PFSK-1 (cell line): ENCODE results near the gene PPP1CC.

Source experiments
- FOXP2 ChIP-seq: optimal IDR thresholded peaks from 2 replicates; pipeline ENCODE3; 2011; ENCODE audit warnings: borderline replicate concordance, control low read depth, inconsistent platforms; ENCODE audit not compliant: insufficient read depth; ENCODE audit errors: extremely low read length, extremely low read depth
- POLR2AphosphoS5 ChIP-seq: IDR thresholded peaks from 2 replicates; pipeline ENCODE4 v1.6.1; 2012; ENCODE audit warnings: low read depth, mild to moderate bottlenecking, control low read depth, low read length, moderate library complexity
- REST ChIP-seq, 2 experiments: IDR thresholded peaks; 2 replicates each; pipeline versions ENCODE4 v1.6.1 to v1.8.0; 2011 to 2012; ENCODE audit warnings: low read depth in 2 of 2, low read length in 2 of 2, control low read depth in 1 of 2, inconsistent platforms in 1 of 2, mild to moderate bottlenecking in 1 of 2, moderate library complexity in 1 of 2; ENCODE audit not compliant: insufficient read depth in 1 of 2
- SIN3A ChIP-seq: IDR thresholded peaks from 2 replicates; pipeline ENCODE4 v1.6.1; 2012; ENCODE audit warnings: mild to moderate bottlenecking, low read length, moderate library complexity, borderline replicate concordance; ENCODE audit not compliant: insufficient read depth
- TAF1 ChIP-seq: IDR thresholded peaks from 2 replicates; pipeline ENCODE4 v1.6.1; 2012; ENCODE audit warnings: low read length, control low read depth, borderline replicate concordance; ENCODE audit not compliant: insufficient read depth

PPP1CC gene

GRCh38 chr12:110686294-110686903, 56.3 kb downstream of the PPP1CC start:
- TF ChIP-seq REST (IDR thresholded peaks at IDR 0.05; ENCODE audit: insufficient read depth in 1 of 2, low read depth in 2 of 2, low read length in 2 of 2) (no peak), FOXP2 (no peak), TAF1 (no peak), SIN3A (no peak), POLR2AphosphoS5 (no peak)

- TF ChIP-seq SIN3A (no peak), TAF1 (no peak)
Measured at GRCh38 chr12:110684312-110684836, 58.3 kb downstream of the PPP1CC start.

- no peak for TF ChIP-seq REST (IDR thresholded peaks at IDR 0.05; ENCODE audit: insufficient read depth in 1 of 2, low read depth in 2 of 2, low read length in 2 of 2)
- no peak for TF ChIP-seq FOXP2
- TF ChIP-seq TAF1: no peak
- no peak for TF ChIP-seq POLR2AphosphoS5
- TF ChIP-seq SIN3A: no peak
Measured at GRCh38 chr12:110683888-110684287, 58.8 kb downstream of the PPP1CC start.

GRCh38 chr12:110680032-110680431, 62.7 kb downstream of the PPP1CC start:
- TF ChIP-seq TAF1: no peak
- no peak for TF ChIP-seq POLR2AphosphoS5
- TF ChIP-seq REST (IDR thresholded peaks at IDR 0.05; ENCODE audit: insufficient read depth in 1 of 2, low read depth in 2 of 2, low read length in 2 of 2): no peak
- TF ChIP-seq FOXP2: no peak
- no peak for TF ChIP-seq SIN3A

- TF ChIP-seq FOXP2 (no peak), POLR2AphosphoS5 (no peak), TAF1 (no peak), SIN3A (no peak), REST (IDR thresholded peaks at IDR 0.05; ENCODE audit: insufficient read depth in 1 of 2, low read depth in 2 of 2, low read length in 2 of 2) (no peak)
Measured at GRCh38 chr12:110679201-110679600, 63.5 kb downstream of the PPP1CC start.
